Measurements from ENCODE around the gene ZRANB1.

The ZRANB1 gene

GRCh38 chr10:124943301-124944092 lies 1.6 kb downstream of the ZRANB1 start:
- Mint-ChIP-seq H3K4me1 (peaks cover 37% of the 10 kb centered on the region), H3K9me3 (no peaks in the 10 kb centered on the region), H3K27ac (peak overlapping the region; percentile 76), H3K36me3 (peaks cover 38% of the 10 kb centered on the region), H3K4me3 (no peak overlapping the region)
- no peak for DNase-seq (ENCODE audit: low spot score in 2 of 2)
- ATAC-seq = peak; percentile 69

GRCh38 chr10:124944982-124945381 lies 3.1 kb downstream of the ZRANB1 start:
- Mint-ChIP-seq H3K36me3 (peaks cover 41% of the 10 kb centered on the region), H3K4me3 (no peak overlapping the region), H3K4me1 (peaks cover 43% of the 10 kb centered on the region), H3K9me3 (no peaks in the 10 kb centered on the region), H3K27ac (no peak overlapping the region)
- no peak for DNase-seq (ENCODE audit: low spot score in 2 of 2)
- no peak for ATAC-seq

- H3K27ac Mint-ChIP-seq = no peak overlapping the region
- ATAC-seq (peak; percentile 91), DNase-seq (ENCODE audit: low spot score in 2 of 2) (no peak)
- H3K36me3 Mint-ChIP-seq = peaks cover 51% of the 10 kb centered on the region
- H3K4me1 Mint-ChIP-seq = peaks cover 41% of the 10 kb centered on the region
- H3K9me3 Mint-ChIP-seq = no peaks in the 10 kb centered on the region
- H3K4me3 Mint-ChIP-seq = no peak overlapping the region
Measured at GRCh38 chr10:124946945-124947344, 5.0 kb downstream of the ZRANB1 start.

GRCh38 chr10:124949543-124949942 lies 7.6 kb downstream of the ZRANB1 start:
- no peak for DNase-seq (ENCODE audit: low spot score in 2 of 2)
- H3K9me3 Mint-ChIP-seq = no peaks in the 10 kb centered on the region
- H3K4me3 Mint-ChIP-seq = no peak overlapping the region
- H3K36me3 Mint-ChIP-seq = peaks cover 52% of the 10 kb centered on the region
- H3K27ac Mint-ChIP-seq = peak overlapping the region; percentile 38
- no peak for ATAC-seq
- H3K4me1 Mint-ChIP-seq = peaks cover 40% of the 10 kb centered on the region

- ATAC-seq (no peak), DNase-seq (ENCODE audit: low spot score in 2 of 2) (no peak)
- Mint-ChIP-seq H3K36me3 (peaks cover 27% of the 10 kb centered on the region), H3K27ac (no peak overlapping the region), H3K4me1 (peaks cover 32% of the 10 kb centered on the region), H3K9me3 (no peaks in the 10 kb centered on the region), H3K4me3 (no peak overlapping the region)
Measured at GRCh38 chr10:124952123-124952522, 10.2 kb downstream of the ZRANB1 start.

GRCh38 chr10:124953421-124953820 lies 11.5 kb downstream of the ZRANB1 start:
- no peaks in the 10 kb centered on the region for H3K9me3 Mint-ChIP-seq
- H3K4me3 Mint-ChIP-seq = no peak overlapping the region
- H3K27ac Mint-ChIP-seq = no peak overlapping the region
- no peak for DNase-seq (ENCODE audit: low spot score in 2 of 2)
- H3K36me3 Mint-ChIP-seq = peaks cover 24% of the 10 kb centered on the region
- peaks cover 26% of the 10 kb centered on the region for H3K4me1 Mint-ChIP-seq
- ATAC-seq = no peak

- Mint-ChIP-seq H3K4me3 (no peak overlapping the region), H3K27ac (no peak overlapping the region), H3K36me3 (peaks cover 19% of the 10 kb centered on the region), H3K9me3 (no peaks in the 10 kb centered on the region), H3K4me1 (peaks cover 35% of the 10 kb centered on the region)
- DNase-seq (ENCODE audit: low spot score in 2 of 2) (no peak), ATAC-seq (no peak)
Measured at GRCh38 chr10:124955243-124955642, 13.3 kb downstream of the ZRANB1 start.

- Mint-ChIP-seq H3K27ac (no peak overlapping the region), H3K9me3 (no peaks in the 10 kb centered on the region), H3K4me3 (no peak overlapping the region), H3K4me1 (peaks cover 35% of the 10 kb centered on the region), H3K36me3 (peaks cover 15% of the 10 kb centered on the region)
- DNase-seq (ENCODE audit: low spot score in 2 of 2) (no peak), ATAC-seq (no peak)
Measured at GRCh38 chr10:124955868-124956267, 13.9 kb downstream of the ZRANB1 start.

GRCh38 chr10:124956764-124957163 lies 14.8 kb downstream of the ZRANB1 start:
- no peak for DNase-seq (ENCODE audit: low spot score in 2 of 2)
- H3K27ac Mint-ChIP-seq = no peak overlapping the region
- H3K9me3 Mint-ChIP-seq = no peaks in the 10 kb centered on the region
- ATAC-seq = no peak
- no peak overlapping the region for H3K4me3 Mint-ChIP-seq
- H3K4me1 Mint-ChIP-seq = peaks cover 40% of the 10 kb centered on the region
- H3K36me3 Mint-ChIP-seq = peaks cover 12% of the 10 kb centered on the region

GRCh38 chr10:124957404-124957947 lies 15.6 kb downstream of the ZRANB1 start:
- Mint-ChIP-seq H3K36me3 (peaks cover 9% of the 10 kb centered on the region), H3K4me3 (no peak overlapping the region), H3K27ac (no peak overlapping the region), H3K9me3 (no peaks in the 10 kb centered on the region), H3K4me1 (peaks cover 34% of the 10 kb centered on the region)
- DNase-seq (ENCODE audit: low spot score in 2 of 2) (no peak), ATAC-seq (no peak)

GRCh38 chr10:124959564-124959963 lies 17.6 kb downstream of the ZRANB1 start:
- DNase-seq (ENCODE audit: low spot score in 2 of 2) = no peak
- H3K4me1 Mint-ChIP-seq = peaks cover 26% of the 10 kb centered on the region
- no peak for ATAC-seq
- H3K27ac Mint-ChIP-seq = no peak overlapping the region
- H3K4me3 Mint-ChIP-seq = no peak overlapping the region
- peaks cover 10% of the 10 kb centered on the region for H3K36me3 Mint-ChIP-seq
- H3K9me3 Mint-ChIP-seq = no peaks in the 10 kb centered on the region

GRCh38 chr10:124961248-124961570 lies 19.3 kb downstream of the ZRANB1 start:
- Mint-ChIP-seq H3K27ac (peak overlapping the region; percentile 26), H3K36me3 (peaks cover 16% of the 10 kb centered on the region), H3K4me3 (no peak overlapping the region), H3K4me1 (peaks cover 32% of the 10 kb centered on the region), H3K9me3 (no peaks in the 10 kb centered on the region)
- DNase-seq (ENCODE audit: low spot score in 2 of 2) (no peak), ATAC-seq (no peak)

GRCh38 chr10:124962421-124962820 lies 20.5 kb downstream of the ZRANB1 start:
- H3K4me3 Mint-ChIP-seq = no peak overlapping the region
- no peak overlapping the region for H3K27ac Mint-ChIP-seq
- H3K36me3 Mint-ChIP-seq = peaks cover 28% of the 10 kb centered on the region
- ATAC-seq (no peak), DNase-seq (ENCODE audit: low spot score in 2 of 2) (no peak)
- no peaks in the 10 kb centered on the region for H3K9me3 Mint-ChIP-seq
- H3K4me1 Mint-ChIP-seq = peaks cover 38% of the 10 kb centered on the region

GRCh38 chr10:124963866-124964720 lies 22.2 kb downstream of the ZRANB1 start:
- H3K4me1 Mint-ChIP-seq = peaks cover 34% of the 10 kb centered on the region
- ATAC-seq = no peak

GRCh38 chr10:124966008-124966407 lies 24.1 kb downstream of the ZRANB1 start:
- H3K36me3 Mint-ChIP-seq = peaks cover 59% of the 10 kb centered on the region
- DNase-seq (ENCODE audit: low spot score in 2 of 2) = no peak
- H3K27ac Mint-ChIP-seq = no peak overlapping the region
- peaks cover 24% of the 10 kb centered on the region for H3K4me1 Mint-ChIP-seq
- no peaks in the 10 kb centered on the region for H3K9me3 Mint-ChIP-seq
- no peak overlapping the region for H3K4me3 Mint-ChIP-seq
- no peak for ATAC-seq

More at GRCh38 chr10:124963866-124964720, 22.2 kb downstream of the ZRANB1 start:
- H3K36me3 Mint-ChIP-seq = peaks cover 41% of the 10 kb centered on the region
- no peaks in the 10 kb centered on the region for H3K9me3 Mint-ChIP-seq
- no peak overlapping the region for H3K4me3 Mint-ChIP-seq
- no peak for DNase-seq (ENCODE audit: low spot score in 2 of 2)
- no peak overlapping the region for H3K27ac Mint-ChIP-seq
